NT2/D1 (cell line): ENCODE data around the gene TSSC4.

ENCODE experiments used
- YY1 ChIP-seq: IDR thresholded peaks from 2 replicates; pipeline ENCODE4 v1.6.1; 2011; ENCODE audit not compliant: insufficient read length, insufficient read depth
- ZNF274 ChIP-seq: IDR thresholded peaks from 2 replicates; pipeline ENCODE4 v1.6.1; 2011; ENCODE audit warnings: mild to moderate bottlenecking, low read depth, low read length

- TF ChIP-seq ZNF274: no peak
- no peak for TF ChIP-seq YY1
Observed at GRCh38 chr11:2452321-2453012, 51.9 kb downstream of the TSSC4 start.
